HepG2 (cell line): ENCODE data around the gene CERS6. TPM values are rescaled to one million over a fixed set of nuclear protein-coding genes. Genes with fewer than 3 reads are reported as not detected.

Experiments
- ATAC-seq: fragments of 200-7000 bp; cut with Tn5 transposase; 3 replicates; pipeline ENCODE4 v1.9.1; 2020; ENCODE audit warnings: mild to moderate bottlenecking, moderate library complexity
- BruUV-seq: library from RNA; stranded (reverse); fragments of 400-500 nt; replicated peaks from 2 replicates; lab custom pipeline; 2021; lab: Mats Ljungman, UMichigan
- CTCF ChIA-PET: fragments of 300-600 bp; formaldehyde crosslinking; extraction: SDS; loops from one replicate; lab custom pipeline; 2021; ENCODE audit warnings: low total read pairs, inconsistent platforms, low intra/inter-chr PET ratio; lab: Yijun Ruan, JAX
- POLR2A ChIA-PET: fragments of 350-600 bp; sonication (Branson Sonifier 250); formaldehyde crosslinking; loops from one replicate; lab custom pipeline; 2020; ENCODE audit warnings: antibody characterized with exemption, inconsistent platforms; lab: Yijun Ruan, JAX
- DNase-seq: peaks from one replicate; pipeline ENCODE4 v3.0.0-alpha.2; 2015; ENCODE audit warnings: low spot score
- FAIRE-seq: peaks from 3 replicates; lab custom pipeline; 2011; peaks lifted over from hg19 to GRCh38; lab: Jason Lieb, UNC
- H2AFZ ChIP-seq: one replicate; pipeline ENCODE4 v1.6.1; 2011; ENCODE audit warnings: low read length, inconsistent platforms
- H3K27ac ChIP-seq: fragments of 300-600 bp; 3 replicates; pipeline ENCODE4 v1.8.0; 2011; ENCODE audit warnings: mixed run types, mild to moderate bottlenecking, mixed read lengths, low read length, inconsistent platforms; ENCODE audit not compliant: insufficient read depth; ENCODE audit errors: extremely low read length
- H3K27me3 ChIP-seq, 2 experiments: fragments of 200-600 bp in 1 of 2; 2 replicates in 1 of 2; 3 replicates in 1 of 2; pipeline versions ENCODE4 v1.6.0 to v1.8.0; 2011; ENCODE audit warnings: low read length in 2 of 2, mild to moderate bottlenecking in 2 of 2, moderate library complexity in 2 of 2, inconsistent platforms in 1 of 2; ENCODE audit not compliant: insufficient read depth in 2 of 2, control insufficient read depth in 1 of 2
- H3K36me3 ChIP-seq, 2 experiments: fragments of 200-600 bp in 1 of 2; replicated peaks in 1 of 2; 2 replicates in 1 of 2; 3 replicates in 1 of 2; pipeline versions ENCODE4 v1.5.1 to v1.8.0; 2011; ENCODE audit warnings: low read length in 2 of 2, inconsistent platforms in 1 of 2; ENCODE audit not compliant: insufficient read depth in 2 of 2, control insufficient read depth in 1 of 2
- H3K4me1 ChIP-seq: 2 replicates; pipeline ENCODE4 v1.5.1; 2012; ENCODE audit warnings: low read length, inconsistent platforms; ENCODE audit not compliant: insufficient read depth
- H3K4me2 ChIP-seq: 2 replicates; pipeline ENCODE4 v1.6.0; 2011; ENCODE audit warnings: low read depth, low read length, inconsistent platforms
- H3K4me3 ChIP-seq, 3 experiments: fragments of 200-600 bp in 1 of 3; sonication (generic), shearing (Covaris generic) in 1 of 3; replicated peaks in 1 of 3; 2 replicates each; pipeline ENCODE4 v1.5.1; 2011 to 2016; ENCODE audit warnings: low read length in 3 of 3, inconsistent platforms in 2 of 3, low read depth in 2 of 3, mild to moderate bottlenecking in 2 of 3, control low read depth in 1 of 3, mixed read lengths in 1 of 3; ENCODE audit not compliant: insufficient read depth in 1 of 3
- H3K79me2 ChIP-seq: one replicate; pipeline ENCODE4 v1.6.1; 2011; ENCODE audit warnings: low read length, inconsistent platforms; ENCODE audit not compliant: insufficient read depth
- H3K9ac ChIP-seq: 2 replicates; pipeline ENCODE4 v1.6.0; 2011; ENCODE audit warnings: mild to moderate bottlenecking, low read depth, low read length, inconsistent platforms; ENCODE audit not compliant: insufficient read depth
- H3K9me3 ChIP-seq: 2 replicates; pipeline ENCODE4 v1.5.1; 2012; ENCODE audit warnings: mild to moderate bottlenecking, low read length
- H4K20me1 ChIP-seq: 2 replicates; pipeline ENCODE4 v1.6.0; 2011; ENCODE audit warnings: inconsistent platforms, mild to moderate bottlenecking, low read length, moderate library complexity; ENCODE audit not compliant: insufficient read depth
- KLF13 ChIP-seq: sonication (generic); formaldehyde crosslinking; IDR thresholded peaks from 2 replicates; pipeline ENCODE4 v1.4.0; 2020; ENCODE audit warnings: mild to moderate bottlenecking, missing genetic modification reagents
- NFE2 ChIP-seq: sonication (generic); formaldehyde crosslinking; IDR thresholded peaks from 2 replicates; pipeline ENCODE4 v1.4.0; 2020; ENCODE audit warnings: missing genetic modification reagents
- POLR2AphosphoS2 ChIP-seq: IDR thresholded peaks from 2 replicates; pipeline ENCODE4 v1.6.1; 2011; ENCODE audit warnings: low read depth, low read length, improper control_type of control experiment
- TP53 ChIP-seq: sonication (generic); formaldehyde crosslinking; conservative IDR thresholded peaks from 2 replicates; pipeline ENCODE4 v1.4.0; 2020; ENCODE audit warnings: missing genetic modification reagents
- WGBS: methylation state at CpG from one replicate; pipeline ENCODE4 v1.1.6; 2017; ENCODE audit warnings: low lambda C conversion rate; 5-methylcytosine and 5-hydroxymethylcytosine counted together
- in situ Hi-C: cut with HindIII; loops from 2 replicates; pipeline ENCODE4 v1.10.0; 2017; ENCODE audit warnings: low pct_unique_long_range_greater_than_20kb; ENCODE audit not compliant: extremely low pct_ligation_motif_present
- intact Hi-C: fragments of 100-400 bp; cut with micrococcal nuclease; formaldehyde crosslinking; loops from one replicate; pipeline ENCODE4 v1.10.0; 2022; ENCODE audit not compliant: unreplicated experiment
- polyA plus RNA-seq, 8 experiments: library from polyadenylated mRNA; depleted of rRNA in 3 of 8; stranded (reverse) in 7 of 8; unstranded in 1 of 8; fragments of >200 nt; fragmentation: Illumina TruSeq in 4 of 8; extraction: Trizol in 4 of 8; gene quantifications; 2 replicates each; pipeline versions ENCODE4 v1.2.1 to v1.2.3, GENCODE V29; 2011 to 2016; ENCODE audit warnings: low read depth in 4 of 8, missing spikeins in 1 of 8, mixed read lengths in 1 of 8; ENCODE audit not compliant: insufficient read depth in 1 of 8
- total RNA-seq, 5 experiments: library from RNA; depleted of rRNA; stranded (reverse); fragments of >200 nt; fragmentation: Illumina TruSeq; extraction: Trizol; gene quantifications; 2 replicates each; pipeline ENCODE4 v1.2.3, GENCODE V29; 2016; ENCODE audit warnings: low read depth in 1 of 5
- TF ChIP-seq, protein P1 (sequence below): IDR thresholded peaks from 2 replicates; pipeline ENCODE4 v1.6.1; 2016; ENCODE audit warnings: mild to moderate bottlenecking, missing biosample characterization, missing genetic modification reagents

CERS6 gene
- total and polyA plus RNA-seq, 2 of the 13 experiments (the other 11 are each of a cell fraction or from before 2014, with no cell fraction given): 10.1 to 20.3 TPM

DNA sequence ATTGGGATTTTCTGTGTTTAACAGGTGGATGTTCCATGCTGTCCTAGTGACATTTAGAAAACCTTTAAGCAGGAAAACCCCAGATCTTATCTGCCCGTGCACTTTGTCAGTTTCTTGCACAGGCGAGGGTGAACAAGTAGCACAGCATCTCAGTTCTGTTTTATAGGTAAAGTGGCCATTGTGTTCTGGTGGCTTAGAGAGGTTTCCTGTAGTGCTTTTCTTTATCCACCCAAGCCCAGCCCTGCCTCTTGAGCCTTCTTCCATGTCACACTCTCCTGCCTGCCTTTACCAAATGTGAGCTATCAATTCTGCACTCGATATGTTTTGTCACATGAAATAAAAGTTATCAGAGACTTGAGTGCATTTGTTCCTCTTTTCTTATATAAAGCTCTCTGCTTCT lies 211.1 kb downstream of the CERS6 start:
- Histone ChIP-seq H3K9me3 (no peaks in the 10 kb centered on the region), H3K27me3 (no peaks in the 10 kb centered on the region), H3K79me2 (no peaks in the 10 kb centered on the region), H3K4me2 (no peak overlapping the region), H4K20me1 (no peaks in the 10 kb centered on the region), H3K27ac (no peak overlapping the region), H3K4me1 (no peaks in the 10 kb centered on the region), H2AFZ (no peak overlapping the region), H3K4me3 (no peak overlapping the region), H3K9ac (no peak overlapping the region), H3K36me3 (no peaks in the 10 kb centered on the region; a peak in 1 of 5 replicates)
- ChIA-PET POLR2A (no interaction called here), CTCF (no interaction called here)
- TF ChIP-seq, protein P1, sequence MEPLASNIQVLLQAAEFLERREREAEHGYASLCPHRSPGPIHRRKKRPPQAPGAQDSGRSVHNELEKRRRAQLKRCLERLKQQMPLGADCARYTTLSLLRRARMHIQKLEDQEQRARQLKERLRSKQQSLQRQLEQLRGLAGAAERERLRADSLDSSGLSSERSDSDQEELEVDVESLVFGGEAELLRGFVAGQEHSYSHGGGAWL (CRISPR knock-in tag): no peak
- no peak for TF ChIP-seq KLF13
- no peak for TF ChIP-seq POLR2AphosphoS2
- 95% methylated on average over 3 of the region's 3 CpGs for WGBS
- no peak for FAIRE-seq
- intact Hi-C loops (no loop called here), in situ Hi-C loops (no loop called here)
- DNase-seq: no peak
- no peak for ATAC-seq
- no TSS peak for BruUV-seq

DNA sequence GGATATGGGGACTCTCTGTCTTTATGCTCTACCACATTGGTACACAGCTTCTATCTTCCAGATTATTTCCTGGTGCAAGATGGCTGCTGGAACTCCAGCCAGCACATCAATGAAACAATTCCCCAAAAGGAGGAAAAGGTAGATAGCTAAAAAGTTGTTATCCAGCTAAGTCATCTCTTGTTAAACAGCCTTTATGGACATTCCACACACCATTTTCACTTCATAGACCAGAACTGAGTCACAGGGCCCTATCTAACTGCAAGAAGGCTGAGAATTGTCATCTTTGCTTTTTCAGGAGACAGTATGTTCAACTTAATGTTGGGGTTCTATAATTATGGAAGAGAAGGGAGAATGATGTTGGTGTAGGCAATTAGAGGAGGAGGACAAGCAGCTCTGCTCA lies 213.1 kb downstream of the CERS6 start:
- H3K27ac ChIP-seq: no peak overlapping the region
- no peaks in the 10 kb centered on the region; a peak in 1 of 5 replicates for H3K36me3 ChIP-seq
- no TSS peak for BruUV-seq
- FAIRE-seq (no peak), DNase-seq (no peak), ATAC-seq (no peak)
- in situ Hi-C loops (no loop called here), intact Hi-C loops (no loop called here)
- H3K4me3 ChIP-seq: no peak overlapping the region
- no peaks in the 10 kb centered on the region for H3K79me2 ChIP-seq
- no peak overlapping the region for H3K4me2 ChIP-seq
- H3K27me3 ChIP-seq: no peaks in the 10 kb centered on the region
- no peak for TF ChIP-seq NFE2 (CRISPR knock-in tag)
- no peak for TF ChIP-seq TP53 (CRISPR knock-in tag)
- H4K20me1 ChIP-seq: no peaks in the 10 kb centered on the region
- no peaks in the 10 kb centered on the region for H3K4me1 ChIP-seq
- no peak overlapping the region for H3K9ac ChIP-seq
- ChIA-PET POLR2A (no interaction called here), CTCF (no interaction called here)
- H3K9me3 ChIP-seq: no peaks in the 10 kb centered on the region
- no peak overlapping the region for H2AFZ ChIP-seq
